ENCODE results near the gene PSMD4. TPM values are rescaled to one million over a fixed set of nuclear protein-coding genes. Genes with fewer than 3 reads are reported as not detected.

PSMD4 gene
- total RNA-seq, 1 experiment from 2014 or later, result 312 TPM

GRCh38 chr1:151312411-151312810 is 57.9 kb downstream of the PSMD4 start:
- H3K4me1 ChIP-seq (ENCODE audit: insufficient read depth, low read length, poor library complexity, severe bottlenecking), result no peaks in the 10 kb centered on the region
- no peak for TF ChIP-seq EZH2 (IDR thresholded peaks at IDR 0.05; ENCODE audit: borderline replicate concordance, low read depth, low read length, poor library complexity, severe bottlenecking)
- no peak for TF ChIP-seq CTCF (conservative IDR thresholded peaks at IDR 0.05; ENCODE audit: low read depth, low read length)
- BruUV-seq (replicated peaks), result no TSS peak
- H3K27ac ChIP-seq (ENCODE audit: low read depth, low read length, poor library complexity, severe bottlenecking), result peak overlapping the region; percentile 60
- no peak overlapping the region for H3K4me3 ChIP-seq (ENCODE audit: low read depth, low read length, poor library complexity, severe bottlenecking)
- ChIA-PET POLR2A (ENCODE audit: low non-redundant PET) (no interaction called here), CTCF (interaction anchor here (1.6 to 1.7 kb wide), 2 partner anchors 12 to 61 kb away, joined by 4 read pairs; no protein-coding TSS in a partner anchor)
- no peaks in the 10 kb centered on the region for H3K9me3 ChIP-seq (ENCODE audit: low read depth, low read length, poor library complexity, severe bottlenecking)
- H3K36me3 ChIP-seq (ENCODE audit: insufficient read depth, low read length, poor library complexity, severe bottlenecking), result peaks cover 36% of the 10 kb centered on the region
- H3K27me3 ChIP-seq (replicated peaks; ENCODE audit: insufficient read depth, low read depth, low read length, poor library complexity), result no peaks in the 10 kb centered on the region
- no peak for DNase-seq (ENCODE audit: low spot score)
- intact Hi-C loops (cut with micrococcal nuclease; ENCODE audit: unreplicated experiment), result no loop called here

- Histone ChIP-seq H3K36me3 (ENCODE audit: insufficient read depth, low read length, poor library complexity, severe bottlenecking) (peaks cover 36% of the 10 kb centered on the region), H3K27me3 (replicated peaks; ENCODE audit: insufficient read depth, low read depth, low read length, poor library complexity) (no peaks in the 10 kb centered on the region), H3K4me3 (ENCODE audit: low read depth, low read length, poor library complexity, severe bottlenecking) (no peak overlapping the region), H3K27ac (ENCODE audit: low read depth, low read length, poor library complexity, severe bottlenecking) (no peak overlapping the region), H3K9me3 (ENCODE audit: low read depth, low read length, poor library complexity, severe bottlenecking) (no peaks in the 10 kb centered on the region), H3K4me1 (ENCODE audit: insufficient read depth, low read length, poor library complexity, severe bottlenecking) (no peaks in the 10 kb centered on the region)
- BruUV-seq (replicated peaks), result no TSS peak
- ChIA-PET POLR2A (ENCODE audit: low non-redundant PET) (no interaction called here), CTCF (no interaction called here)
- intact Hi-C loops (cut with micrococcal nuclease; ENCODE audit: unreplicated experiment), result no loop called here
- no peak for DNase-seq (ENCODE audit: low spot score)
- TF ChIP-seq CTCF (conservative IDR thresholded peaks at IDR 0.05; ENCODE audit: low read depth, low read length) (no peak), EZH2 (IDR thresholded peaks at IDR 0.05; ENCODE audit: borderline replicate concordance, low read depth, low read length, poor library complexity, severe bottlenecking) (no peak)
Observed at GRCh38 chr1:151312826-151313225, 58.3 kb downstream of the PSMD4 start.

GRCh38 chr1:151313501-151313900 is 59.0 kb downstream of the PSMD4 start:
- TF ChIP-seq CTCF (conservative IDR thresholded peaks at IDR 0.05; ENCODE audit: low read depth, low read length) (no peak), EZH2 (IDR thresholded peaks at IDR 0.05; ENCODE audit: borderline replicate concordance, low read depth, low read length, poor library complexity, severe bottlenecking) (no peak)
- CTCF ChIA-PET, result no interaction called here
- intact Hi-C loops (cut with micrococcal nuclease; ENCODE audit: unreplicated experiment), result no loop called here
- POLR2A ChIA-PET (ENCODE audit: low non-redundant PET), result no interaction called here
- DNase-seq (ENCODE audit: low spot score), result no peak
- Histone ChIP-seq H3K27me3 (replicated peaks; ENCODE audit: insufficient read depth, low read depth, low read length, poor library complexity) (no peaks in the 10 kb centered on the region), H3K4me3 (ENCODE audit: low read depth, low read length, poor library complexity, severe bottlenecking) (no peak overlapping the region), H3K9me3 (ENCODE audit: low read depth, low read length, poor library complexity, severe bottlenecking) (no peaks in the 10 kb centered on the region), H3K36me3 (ENCODE audit: insufficient read depth, low read length, poor library complexity, severe bottlenecking) (peaks cover 35% of the 10 kb centered on the region), H3K4me1 (ENCODE audit: insufficient read depth, low read length, poor library complexity, severe bottlenecking) (no peaks in the 10 kb centered on the region), H3K27ac (ENCODE audit: low read depth, low read length, poor library complexity, severe bottlenecking) (no peak overlapping the region)
- no TSS peak for BruUV-seq (replicated peaks)
